SK-N-SH treated with all-trans-retinoic acid at 6 μM for 48 hours (cell line): ENCODE measurements around the gene LY6G6C.

Experiments
- ATAC-seq: fragments of 200-7000 bp; cut with Tn5 transposase; 3 replicates; pipeline ENCODE4 v1.9.1; 2020; ENCODE audit warnings: mild to moderate bottlenecking, moderate library complexity
- ARNTL ChIP-seq: fragments of 450-650 bp; formaldehyde crosslinking; IDR thresholded peaks from 2 replicates; pipeline ENCODE4 v1.5.0; 2020; ENCODE audit warnings: low read depth, mild to moderate bottlenecking, moderate library complexity, borderline replicate concordance
- BACH2 ChIP-seq: fragments of 250-450 bp; sonication (Bioruptor Pico); IDR thresholded peaks from 2 replicates; pipeline ENCODE4 v1.9.0; 2021; ENCODE audit warnings: mild to moderate bottlenecking, borderline replicate concordance
- CREB5 ChIP-seq: fragments of 250-450 bp; sonication (Bioruptor Pico); IDR thresholded peaks from 2 replicates; pipeline ENCODE4 v1.5.1; 2020; ENCODE audit warnings: low read depth, mild to moderate bottlenecking, moderate library complexity
- CSRNP3 ChIP-seq: fragments of 250-450 bp; sonication (Bioruptor Pico); IDR thresholded peaks from 2 replicates; pipeline ENCODE4 v1.5.1; 2021; ENCODE audit warnings: mild to moderate bottlenecking, moderate library complexity
- ESRRG ChIP-seq: fragments of 250-450 bp; sonication (Bioruptor Pico); IDR thresholded peaks from 2 replicates; pipeline ENCODE4 v1.6.1; 2021; ENCODE audit warnings: mild to moderate bottlenecking
- OSR1 ChIP-seq: fragments of 250-450 bp; sonication (Bioruptor Pico); IDR thresholded peaks from 2 replicates; pipeline ENCODE4 v1.8.0; 2022; ENCODE audit warnings: moderate library complexity, mild to moderate bottlenecking, inconsistent platforms
- PATZ1 ChIP-seq: fragments of 250-450 bp; sonication (Bioruptor Pico); IDR thresholded peaks from 2 replicates; pipeline ENCODE4 v1.8.0; 2020; ENCODE audit warnings: mild to moderate bottlenecking, moderate library complexity, borderline replicate concordance
- RARB ChIP-seq: fragments of 250-450 bp; sonication (Bioruptor Pico); IDR thresholded peaks from 2 replicates; pipeline ENCODE4 v1.8.0; 2021; ENCODE audit warnings: mild to moderate bottlenecking, moderate library complexity
- SNAI2 ChIP-seq: fragments of 250-450 bp; sonication (Bioruptor Pico); IDR thresholded peaks from 2 replicates; pipeline ENCODE4 v1.5.0; 2020; ENCODE audit warnings: mild to moderate bottlenecking, moderate library complexity
- TCF4 ChIP-seq: fragments of 250-450 bp; sonication (Bioruptor Pico); IDR thresholded peaks from 2 replicates; pipeline ENCODE4 v1.8.0; 2021; ENCODE audit warnings: mild to moderate bottlenecking, moderate library complexity, borderline replicate concordance
- TSHZ2 ChIP-seq: fragments of 250-450 bp; sonication (Bioruptor Pico); IDR thresholded peaks from 2 replicates; pipeline ENCODE4 v1.5.0; 2020; ENCODE audit warnings: mild to moderate bottlenecking, moderate library complexity
- ZFP3 ChIP-seq: fragments of 250-450 bp; sonication (Bioruptor Pico); IDR thresholded peaks from 2 replicates; pipeline ENCODE4 v1.5.0; 2020; ENCODE audit warnings: mild to moderate bottlenecking, moderate library complexity
- ZFP30 ChIP-seq: fragments of 450-650 bp; formaldehyde crosslinking; IDR thresholded peaks from 2 replicates; pipeline ENCODE4 v1.5.0; 2022; ENCODE audit warnings: mild to moderate bottlenecking, moderate library complexity
- ZNF565 ChIP-seq: fragments of 450-650 bp; formaldehyde crosslinking; conservative IDR thresholded peaks from 2 replicates; pipeline ENCODE4 v1.5.0; 2020; ENCODE audit warnings: low read depth, mild to moderate bottlenecking, moderate library complexity
- ZNF70 ChIP-seq: fragments of 450-650 bp; formaldehyde crosslinking; IDR thresholded peaks from 2 replicates; pipeline ENCODE4 v1.5.0; 2020; ENCODE audit warnings: mild to moderate bottlenecking, moderate library complexity

The LY6G6C gene

GRCh38 chr6:31680226-31681134, 41.1 kb downstream of the LY6G6C start, which contains the start of gene LY6G5C (continued):
- no peak for TF ChIP-seq TSHZ2 (CRISPR knock-in tag)
- TF ChIP-seq ZNF70 (CRISPR knock-in tag): no peak

GRCh38 chr6:31677955-31678354, 43.6 kb downstream of the LY6G6C start:
- TF ChIP-seq OSR1 (no peak), BACH2 (CRISPR knock-in tag) (no peak), TCF4 (no peak), ZNF70 (CRISPR knock-in tag) (no peak), PATZ1 (CRISPR knock-in tag) (no peak)
- ATAC-seq: no peak

GRCh38 chr6:31676904-31677303, 44.6 kb downstream of the LY6G6C start:
- ATAC-seq: no peak
- TF ChIP-seq PATZ1 (CRISPR knock-in tag) (no peak), ESRRG (no peak), CREB5 (CRISPR knock-in tag) (no peak), ZNF70 (CRISPR knock-in tag) (no peak), SNAI2 (CRISPR knock-in tag) (no peak), RARB (CRISPR knock-in tag) (no peak), BACH2 (CRISPR knock-in tag) (no peak), ARNTL (CRISPR knock-in tag) (no peak), ZNF565 (CRISPR knock-in tag) (no peak), TSHZ2 (CRISPR knock-in tag) (no peak), ZFP30 (CRISPR knock-in tag) (no peak), ZFP3 (CRISPR knock-in tag) (no peak), OSR1 (no peak), CSRNP3 (CRISPR knock-in tag) (no peak)
